Measurements from ENCODE around the gene PANX3.

The PANX3 gene

GRCh38 chr11:124656774-124657630 lies 45.8 kb downstream of the PANX3 start:
- no peak for DNase-seq (ENCODE audit: low read depth in 2 of 2, low spot score in 1 of 2)

GRCh38 chr11:124657904-124658303 lies 46.7 kb downstream of the PANX3 start:
- DNase-seq (ENCODE audit: low read depth in 2 of 2, low spot score in 1 of 2), result no peak

DNA sequence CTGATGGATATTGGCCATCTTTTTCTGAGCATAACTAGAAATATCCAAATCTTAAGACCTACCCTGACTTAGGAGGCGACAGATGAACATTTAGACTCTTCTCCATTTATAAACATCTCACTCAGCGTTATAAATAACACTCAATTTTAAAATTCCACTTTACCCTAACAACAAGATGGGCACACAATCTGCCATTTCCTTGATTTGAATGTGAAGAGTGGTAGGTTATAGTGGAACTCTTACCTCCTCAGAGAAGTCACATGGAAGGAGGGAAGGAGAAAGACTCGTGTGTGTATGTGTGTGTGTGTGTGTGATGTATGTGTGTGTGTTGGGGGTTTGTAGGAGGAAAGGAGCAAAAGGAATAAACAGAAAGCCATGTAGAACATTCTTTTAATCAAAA lies 47.3 kb downstream of the PANX3 start:
- DNase-seq (ENCODE audit: low read depth in 2 of 2, low spot score in 1 of 2), result no peak

DNA sequence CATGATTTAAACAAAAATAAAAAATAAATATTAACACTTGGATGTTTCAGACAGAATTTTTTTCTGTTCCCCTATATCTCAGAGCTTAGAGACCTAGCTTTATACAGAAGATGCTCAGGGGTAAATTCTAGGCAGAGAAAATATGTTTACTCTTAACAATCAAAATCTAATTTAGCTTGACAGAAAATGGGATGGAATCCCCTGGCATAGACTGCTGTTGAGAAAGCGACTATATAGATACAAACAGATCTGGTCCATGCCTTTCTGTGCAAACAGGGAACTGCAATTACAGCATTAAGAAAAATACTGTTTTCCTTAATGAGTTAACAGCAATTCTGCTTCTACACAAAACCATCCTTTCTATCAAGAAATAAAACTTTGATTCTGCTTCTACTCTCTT lies 47.8 kb downstream of the PANX3 start:
- no peak for DNase-seq (ENCODE audit: low read depth in 2 of 2, low spot score in 1 of 2)

GRCh38 chr11:124661553-124661952 lies 50.3 kb downstream of the PANX3 start:
- DNase-seq (ENCODE audit: low read depth in 2 of 2, low spot score in 1 of 2), result no peak

DNA sequence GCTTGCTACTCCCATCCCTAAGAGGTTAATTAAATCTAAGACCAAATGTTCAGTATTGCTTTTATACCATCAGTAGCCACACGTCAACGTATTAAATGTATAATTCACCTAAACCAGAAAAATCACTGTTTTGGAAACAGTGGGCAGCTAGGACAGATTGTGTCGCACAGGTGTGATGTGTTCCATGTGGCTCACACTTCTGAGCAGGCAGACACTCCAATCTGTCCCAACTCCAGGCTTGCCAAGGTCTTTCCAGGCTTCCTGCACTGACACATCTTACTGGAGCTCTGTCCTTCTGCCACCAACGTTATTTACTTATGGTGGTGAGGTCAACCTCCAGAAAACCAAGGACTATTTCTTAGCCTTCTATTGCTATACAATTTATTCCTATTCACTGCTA lies 50.9 kb downstream of the PANX3 start:
- no peak for DNase-seq (ENCODE audit: low read depth in 2 of 2, low spot score in 1 of 2)

- no peak for DNase-seq (ENCODE audit: low read depth in 2 of 2, low spot score in 1 of 2)
These were observed 52.6 kb downstream of the PANX3 start for GRCh38 chr11:124663861-124664260.

- no peak for DNase-seq (ENCODE audit: low read depth in 2 of 2, low spot score in 1 of 2)
These were observed 56.4 kb downstream of the PANX3 start for GRCh38 chr11:124667601-124668000.

DNA sequence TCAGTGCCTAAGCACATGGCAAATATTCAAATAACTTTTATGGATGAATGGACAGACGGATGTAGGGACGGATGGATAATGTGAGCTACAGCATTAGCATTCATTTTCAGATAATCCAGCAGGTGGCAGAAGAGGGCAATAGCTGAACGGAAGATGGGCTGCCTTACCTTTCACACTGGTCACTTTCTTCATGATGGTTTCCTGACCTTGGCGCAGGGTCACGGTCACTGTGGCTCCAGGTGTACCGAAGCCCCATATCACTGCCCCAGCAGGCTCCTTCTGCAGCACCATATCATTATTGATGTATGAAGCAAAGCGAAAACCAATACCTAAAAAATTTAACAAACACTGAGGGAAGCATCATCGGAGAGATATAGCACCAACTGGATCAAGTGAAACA lies 58.0 kb downstream of the PANX3 start:
- no peak for DNase-seq (ENCODE audit: low read depth in 2 of 2, low spot score in 1 of 2)
